NT2/D1 (cell line): ENCODE results near the gene EFCAB6.

Source experiments
- SUZ12 ChIP-seq: IDR thresholded peaks from 2 replicates; pipeline ENCODE4 v1.6.1; 2011; ENCODE audit not compliant: insufficient read length, insufficient read depth; ENCODE audit errors: extremely low read depth
- YY1 ChIP-seq: IDR thresholded peaks from 2 replicates; pipeline ENCODE4 v1.6.1; 2011; ENCODE audit not compliant: insufficient read length, insufficient read depth
- ZNF274 ChIP-seq: IDR thresholded peaks from 2 replicates; pipeline ENCODE4 v1.6.1; 2011; ENCODE audit warnings: mild to moderate bottlenecking, low read depth, low read length

- TF ChIP-seq YY1 = no peak
- TF ChIP-seq SUZ12 = no peak
- no peak for TF ChIP-seq ZNF274
Observed at GRCh38 chr22:43858156-43858895, 46.2 kb upstream of the EFCAB6 start.
